Measurements from ENCODE around the gene SELENOM.
"Not testable (repeated sequence)": the region's sequence is repeated elsewhere in the genome, so short reads cannot be mapped to it uniquely, and the experiment has no call there.

The SELENOM gene

DNA sequence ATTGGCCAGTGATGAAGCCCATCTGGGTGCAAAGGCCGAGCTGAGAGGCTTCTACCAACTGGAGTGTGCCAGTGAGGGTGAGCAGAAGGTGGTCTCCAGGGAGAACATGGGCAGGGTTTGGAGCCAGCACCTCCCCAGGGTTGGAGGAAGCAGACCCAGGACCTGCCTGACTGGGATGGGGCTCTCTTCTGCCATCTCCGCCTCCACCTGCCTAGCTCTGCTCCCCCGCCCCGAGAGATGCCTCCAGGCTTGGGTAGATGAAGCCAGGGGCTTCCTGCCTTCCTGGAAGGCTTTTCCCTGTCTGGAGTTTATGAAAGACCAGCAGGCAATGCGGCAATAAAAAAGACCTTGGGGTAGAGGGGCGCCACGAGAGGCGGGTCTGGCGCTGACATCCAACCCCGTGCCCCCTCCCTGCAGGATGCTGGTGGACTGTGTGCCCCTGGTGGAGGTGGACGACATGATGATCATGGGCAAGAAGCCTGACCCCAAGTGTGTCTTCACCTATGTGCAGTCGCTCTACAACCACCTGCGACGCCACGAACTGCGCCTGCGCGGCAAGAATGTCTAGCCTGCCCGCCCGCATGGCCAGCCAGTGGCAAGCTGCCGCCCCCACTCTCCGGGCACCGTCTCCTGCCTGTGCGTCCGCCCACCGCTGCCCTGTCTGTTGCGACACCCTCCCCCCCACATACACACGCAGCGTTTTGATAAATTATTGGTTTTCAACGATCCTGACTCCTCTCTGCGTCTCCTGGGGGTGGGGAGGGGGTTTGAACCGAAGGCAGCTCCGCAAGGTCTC is 3.3 kb downstream of the SELENOM start:
- no peak for DNase-seq

GRCh38 chr22:31103111-31103510 is 4.3 kb downstream of the SELENOM start:
- no peak for DNase-seq

- DNase-seq: no peak
Observed at GRCh38 chr22:31102441-31103081, 4.8 kb downstream of the SELENOM start.

DNA sequence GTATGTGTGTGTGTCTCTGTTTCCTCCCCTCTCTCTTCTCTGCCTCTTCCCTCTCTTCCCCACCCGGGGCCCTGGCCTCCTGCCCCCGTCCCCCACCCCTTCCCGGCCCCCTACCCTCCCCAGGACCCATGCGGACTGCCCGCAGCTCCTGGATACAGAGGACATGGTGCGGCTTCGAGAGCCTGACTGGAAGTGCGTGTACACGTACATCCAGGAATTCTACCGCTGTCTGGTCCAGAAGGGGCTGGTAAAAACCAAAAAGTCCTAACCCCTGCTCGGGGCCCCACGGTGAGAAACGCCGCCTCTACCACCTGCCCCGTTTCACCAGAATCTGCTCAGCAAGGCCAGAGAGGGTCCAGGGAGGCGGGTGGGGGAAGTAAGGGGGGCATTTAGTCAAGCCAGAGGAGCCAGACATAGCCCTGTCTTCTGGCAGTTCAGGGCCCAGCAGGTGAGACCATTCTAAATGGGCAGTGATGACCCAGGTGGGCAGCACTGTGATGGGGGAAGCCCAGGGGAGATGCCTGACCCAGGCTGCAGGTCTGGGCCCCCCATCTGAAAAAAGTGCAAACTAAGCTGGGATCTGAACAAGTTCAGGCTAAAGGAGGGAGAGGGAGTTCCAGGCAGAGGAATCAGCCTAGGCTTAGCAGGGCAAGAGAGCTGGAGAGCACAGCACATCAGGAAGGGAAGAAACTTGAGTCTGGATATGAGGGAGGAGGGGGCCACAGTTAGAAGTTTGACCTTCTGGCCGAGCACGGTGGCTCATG is 6.4 kb downstream of the SELENOM start:
- no peak for DNase-seq

GRCh38 chr22:31099841-31100761 is 7.3 kb downstream of the SELENOM start:
- DNase-seq: no peak

DNA sequence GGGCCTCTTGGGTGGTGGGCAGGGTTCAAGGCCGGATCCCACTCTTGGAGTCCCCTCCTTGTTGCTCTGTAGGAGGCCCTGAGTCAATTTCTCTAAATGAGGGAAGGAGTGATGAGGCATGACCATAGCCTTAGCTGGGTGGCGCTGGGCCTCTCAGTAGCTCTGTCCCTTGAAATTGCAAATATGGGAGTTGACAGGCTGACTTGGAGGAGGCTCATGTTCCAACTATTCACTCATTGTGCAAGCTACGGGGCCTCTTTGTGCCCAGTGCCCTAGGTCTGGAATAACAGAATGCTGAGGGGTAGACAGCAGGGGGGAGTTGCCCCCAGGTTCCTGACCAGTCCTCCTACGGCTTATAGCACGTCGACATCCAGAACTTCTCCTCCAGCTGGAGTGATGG is 8.0 kb downstream of the SELENOM start:
- DNase-seq: no peak

GRCh38 chr22:31098632-31099110 is 8.7 kb downstream of the SELENOM start:
- no peak for DNase-seq

DNA sequence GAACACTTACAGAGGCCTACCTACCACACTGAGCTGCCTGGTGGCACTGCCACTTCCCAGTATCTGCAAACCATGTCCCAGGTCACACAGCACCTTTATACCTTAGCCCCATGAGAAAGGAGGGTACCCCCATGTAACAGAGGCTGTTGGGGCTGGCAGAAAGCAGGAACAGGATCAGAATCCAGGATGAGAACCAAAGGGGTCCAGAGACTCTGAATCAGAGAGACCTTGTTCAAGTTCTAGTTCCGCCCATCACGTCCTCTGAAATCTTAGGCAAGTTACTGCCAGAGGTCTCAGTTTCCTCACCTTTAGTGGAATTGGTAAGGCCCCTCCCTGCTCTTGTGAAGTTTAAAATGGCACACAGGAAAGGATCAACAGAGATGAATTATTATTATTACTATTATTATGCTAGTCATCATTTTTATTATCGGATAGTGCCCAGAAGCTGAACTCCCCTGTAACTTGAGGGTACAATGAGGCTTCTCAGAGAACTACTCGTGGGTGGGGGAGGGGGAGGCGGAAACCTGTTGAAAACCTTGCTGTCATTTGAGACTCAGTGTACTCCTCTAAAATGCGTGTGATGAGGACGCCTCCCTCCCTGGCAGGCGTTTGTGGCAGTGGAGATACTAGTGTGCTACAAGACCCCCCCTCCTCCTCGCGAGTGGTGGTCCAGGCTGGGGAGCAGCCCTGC is 9.3 kb downstream of the SELENOM start:
- no peak for DNase-seq

DNA sequence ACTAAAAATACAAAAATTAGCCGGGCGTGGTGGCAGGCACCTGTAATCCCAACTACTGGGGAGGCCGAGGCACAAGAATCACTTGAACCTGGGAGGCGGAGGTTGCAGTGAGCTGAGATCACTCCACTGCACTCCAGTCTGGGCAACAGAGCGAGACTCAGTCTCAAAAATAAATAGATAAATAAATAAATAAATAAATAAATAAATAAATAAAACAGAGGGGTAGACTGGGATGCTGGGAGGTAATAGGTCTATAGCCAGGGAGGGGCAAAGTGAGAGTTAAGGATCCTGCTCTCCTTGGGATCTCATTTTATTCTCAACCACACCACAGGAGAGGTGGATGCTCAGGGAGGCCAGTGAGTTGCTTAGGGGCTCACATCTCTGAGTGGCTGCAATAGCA is 9.8 kb downstream of the SELENOM start:
- not testable (repeated sequence) for DNase-seq

- DNase-seq: no peak
Observed at GRCh38 chr22:31096657-31097279, 10.6 kb downstream of the SELENOM start.

DNA sequence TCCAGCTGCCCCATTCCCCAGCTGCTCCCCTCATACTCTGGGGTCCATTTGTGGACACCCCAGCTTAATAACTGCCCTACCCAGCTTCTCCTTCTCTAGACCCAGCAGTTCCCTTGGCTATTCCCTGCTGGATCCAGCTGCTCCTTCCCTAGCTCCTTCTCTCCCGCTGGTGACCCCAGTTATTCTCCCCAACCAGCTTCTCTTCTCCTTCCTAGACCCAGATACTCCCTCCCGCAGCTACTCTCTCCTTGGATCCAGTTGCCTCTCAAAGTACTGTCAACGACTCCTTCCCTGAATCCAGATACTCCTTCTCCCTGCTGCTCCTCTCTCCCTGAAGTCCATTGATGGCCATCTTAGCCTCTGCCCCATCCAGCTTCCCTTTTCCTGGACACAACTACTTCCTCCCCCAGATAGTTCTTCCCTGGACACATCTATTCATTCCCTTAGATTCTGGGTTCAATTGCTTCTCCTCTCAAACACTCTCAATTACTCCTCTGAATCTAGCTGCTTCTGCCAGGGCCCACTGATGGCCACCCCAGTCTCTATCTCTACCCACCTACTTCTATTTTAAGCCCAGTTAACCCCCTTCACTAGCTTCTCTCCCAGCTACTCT is 11.6 kb downstream of the SELENOM start:
- no peak for DNase-seq

GRCh38 chr22:31094741-31095140 is 12.6 kb downstream of the SELENOM start:
- no peak for DNase-seq

- DNase-seq: no peak
Observed at GRCh38 chr22:31094021-31094551, 13.3 kb downstream of the SELENOM start.

DNA sequence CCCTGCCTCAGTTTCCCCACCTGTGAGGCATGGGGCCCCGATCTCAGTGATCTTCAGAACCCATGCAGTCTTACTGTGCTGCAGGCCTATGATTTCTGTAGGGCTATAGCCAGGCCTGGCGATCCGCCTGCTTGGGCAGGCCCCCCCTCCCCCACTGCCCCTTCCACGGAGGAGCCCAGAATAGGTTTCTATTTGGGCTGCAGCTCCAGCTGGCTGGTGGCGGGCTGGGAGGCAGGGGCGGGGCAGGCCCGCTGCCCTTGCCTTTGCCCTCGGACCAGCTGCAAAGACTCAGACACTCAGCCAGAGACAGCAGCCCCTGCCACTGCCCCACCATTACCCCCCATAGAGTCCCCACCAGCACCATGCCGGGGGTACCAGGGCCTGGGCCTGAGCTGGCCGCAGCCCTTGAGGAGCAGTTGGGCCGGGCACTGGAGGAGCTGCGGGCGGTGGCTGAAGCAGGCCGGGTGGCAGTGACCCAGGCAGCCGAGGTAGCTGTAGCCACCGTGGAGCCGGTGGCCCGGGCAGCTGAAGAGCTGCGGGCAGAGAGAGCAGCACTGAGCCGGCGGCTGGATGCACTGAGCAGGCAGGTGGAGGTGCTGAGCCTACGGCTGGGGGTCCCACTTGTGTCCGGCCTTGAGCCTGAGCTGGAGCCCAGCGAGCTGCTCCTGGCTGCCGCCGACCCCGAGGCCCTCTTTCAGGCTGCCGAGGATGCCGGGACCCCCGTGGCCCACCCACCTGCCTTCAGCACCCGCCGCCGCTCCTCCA is 14.1 kb downstream of the SELENOM start:
- DNase-seq: no peak

- DNase-seq: no peak
Observed at GRCh38 chr22:31092161-31092560, 15.2 kb downstream of the SELENOM start.

- no peak for DNase-seq
Observed at GRCh38 chr22:31091106-31091975, 16.0 kb downstream of the SELENOM start.

- no peak for DNase-seq
Observed at GRCh38 chr22:31090217-31091085, 16.9 kb downstream of the SELENOM start.
